ENCODE data around the gene RNF11. TPM values are rescaled to one million over a fixed set of nuclear protein-coding genes. Genes with fewer than 3 reads are reported as not detected.
"Not testable (repeated sequence)": the region's sequence is repeated elsewhere in the genome, so short reads cannot be mapped to it uniquely, and the experiment has no call there.

Gene RNF11
- total and polyA plus RNA-seq, 4 donors: 24.1 to 102 (median 48.7) TPM

- no peaks in the 10 kb centered on the region for H3K9me3 ChIP-seq (ENCODE audit: control insufficient read depth in 4 of 4, low read length in 3 of 4)
- 95% methylated on average over 6 of the region's 6 CpGs for WGBS
- TF ChIP-seq EGR1 (IDR thresholded peaks at IDR 0.05; ENCODE audit: low read depth in 2 of 2): no peak
- no peak for TF ChIP-seq RAD21 (IDR thresholded peaks at IDR 0.05)
- TF ChIP-seq FOXA2 (IDR thresholded peaks at IDR 0.05): no peak
- TF ChIP-seq JUND (IDR thresholded peaks at IDR 0.05): no peak
- no peak for TF ChIP-seq ZBTB33 (IDR thresholded peaks at IDR 0.05)
- no peak for TF ChIP-seq YY1 (IDR thresholded peaks at IDR 0.05)
- TF ChIP-seq ATF3 (IDR thresholded peaks at IDR 0.05): no peak
- no peak for TF ChIP-seq HNF4G (IDR thresholded peaks at IDR 0.05)
- no peak for TF ChIP-seq SP1 (IDR thresholded peaks at IDR 0.05)
- TF ChIP-seq MAX (IDR thresholded peaks at IDR 0.05): no peak
- no peak for TF ChIP-seq TAF1 (conservative IDR thresholded peaks at IDR 0.05)
- TF ChIP-seq REST (IDR thresholded peaks at IDR 0.05): no peak
Measured at GRCh38 chr1:51224255-51224654, 11.8 kb upstream of the RNF11 start.

GRCh38 chr1:51227231-51227960 lies 8.7 kb upstream of the RNF11 start:
- DNase-seq (ENCODE audit: low spot score); H3K9ac ChIP-seq (ENCODE audit: low read depth in 1 of 2, low read length in 2 of 2); H3K27me3 ChIP-seq (ENCODE audit: control insufficient read depth in 4 of 4, insufficient read depth in 4 of 4, low read length in 3 of 4); H3K36me3 ChIP-seq (ENCODE audit: control insufficient read depth in 4 of 4, insufficient read depth in 3 of 4, low read depth in 1 of 4, low read length in 3 of 4); H3K9me3 ChIP-seq (ENCODE audit: control insufficient read depth in 4 of 4, low read length in 3 of 4); H3K4me3 ChIP-seq (ENCODE audit: low read depth in 1 of 3, low read length in 3 of 3); H3K27ac ChIP-seq (ENCODE audit: low read depth in 1 of 2, low read length in 2 of 2); H3K4me1 ChIP-seq (ENCODE audit: control insufficient read depth in 4 of 4, insufficient read depth in 4 of 4, low read length in 3 of 4): not testable (repeated sequence)
- WGBS: 89% methylated on average over 15 of the region's 15 CpGs

More at GRCh38 chr1:51224255-51224654, 11.8 kb upstream of the RNF11 start:
- no peaks in the 10 kb centered on the region for H3K36me3 ChIP-seq (ENCODE audit: control insufficient read depth in 4 of 4, insufficient read depth in 3 of 4, low read depth in 1 of 4, low read length in 3 of 4)
- H3K9ac ChIP-seq (ENCODE audit: low read depth in 1 of 2, low read length in 2 of 2): no peak overlapping the region
- H3K27ac ChIP-seq (ENCODE audit: low read depth in 1 of 2, low read length in 2 of 2): no peak overlapping the region
- no peaks in the 10 kb centered on the region for H3K4me1 ChIP-seq (ENCODE audit: control insufficient read depth in 4 of 4, insufficient read depth in 4 of 4, low read length in 3 of 4)
- no peak for DNase-seq (ENCODE audit: low spot score)
- H3K4me3 ChIP-seq (ENCODE audit: low read depth in 1 of 3, low read length in 3 of 3): no peak overlapping the region
- H3K27me3 ChIP-seq (ENCODE audit: control insufficient read depth in 4 of 4, insufficient read depth in 4 of 4, low read length in 3 of 4): no peaks in the 10 kb centered on the region

- H3K27ac ChIP-seq (ENCODE audit: low read depth in 1 of 2, low read length in 2 of 2); H3K4me3 ChIP-seq (ENCODE audit: low read depth in 1 of 3, low read length in 3 of 3); H3K27me3 ChIP-seq (ENCODE audit: control insufficient read depth in 4 of 4, insufficient read depth in 4 of 4, low read length in 3 of 4); H3K9ac ChIP-seq (ENCODE audit: low read depth in 1 of 2, low read length in 2 of 2); DNase-seq (ENCODE audit: low spot score); H3K9me3 ChIP-seq (ENCODE audit: control insufficient read depth in 4 of 4, low read length in 3 of 4); H3K36me3 ChIP-seq (ENCODE audit: control insufficient read depth in 4 of 4, insufficient read depth in 3 of 4, low read depth in 1 of 4, low read length in 3 of 4); H3K4me1 ChIP-seq (ENCODE audit: control insufficient read depth in 4 of 4, insufficient read depth in 4 of 4, low read length in 3 of 4): not testable (repeated sequence)
- 88% methylated on average over 11 of the region's 11 CpGs for WGBS
Measured at GRCh38 chr1:51228471-51228870, 7.6 kb upstream of the RNF11 start.
